M059J (cell line): ENCODE data around the gene NME1. TPM values are rescaled to one million over a fixed set of nuclear protein-coding genes. Genes with fewer than 3 reads are reported as not detected.
"Not testable (repeated sequence)": the region's sequence is repeated elsewhere in the genome, so short reads cannot be mapped to it uniquely, and the experiment has no call there.

Experiments
- DNase-seq: peaks from one replicate; pipeline ENCODE4 v3.0.0-alpha.2; 2012; ENCODE audit warnings: low read depth
- total RNA-seq: library from RNA; depleted of rRNA; stranded (reverse); fragments of >200 nt; shearing (Covaris generic); gene quantifications from 2 replicates; pipeline ENCODE4 v1.2.3, GENCODE V29; 2014; rRNA removed

NME1 gene
- total RNA-seq, result 171 and 178 TPM in 2 replicates

- DNase-seq, result peak; percentile 99
These were observed at the start of gene NME1 for GRCh38 chr17:51153210-51154072. Gene NME1 (plus strand): TSS chr17:51153559. CDS start chr17:51155655, 2,096 bp downstream.

GRCh38 chr17:51107778-51108177, 45.6 kb upstream of the NME1 start:
- DNase-seq, result no peak

- DNase-seq, result peak; percentile 16
These were observed 40.8 kb upstream of the NME1 start for GRCh38 chr17:51112303-51113222.

- DNase-seq, result no peak
These were observed 38.2 kb upstream of the NME1 start for GRCh38 chr17:51115179-51115578.

- DNase-seq, result no peak
These were observed 34.8 kb upstream of the NME1 start for GRCh38 chr17:51118330-51119195.

- DNase-seq, result peak; percentile 66
These were observed 33.7 kb upstream of the NME1 start for GRCh38 chr17:51119415-51120356.

GRCh38 chr17:51120357-51120738, 33.0 kb upstream of the NME1 start:
- peak; percentile 45 for DNase-seq

- peak; percentile 94 for DNase-seq
These were observed 32.4 kb upstream of the NME1 start, which contains the start of gene SPAG9 for GRCh38 chr17:51120739-51121619. Gene SPAG9 (minus strand): TSS chr17:51120868. CDS start chr17:51120656, 212 bp downstream.

GRCh38 chr17:51121620-51122472, 31.5 kb upstream of the NME1 start:
- peak; percentile 96 for DNase-seq

GRCh38 chr17:51122473-51123115, 30.8 kb upstream of the NME1 start:
- not testable (repeated sequence) for DNase-seq

- no peak for DNase-seq
These were observed 28.5 kb upstream of the NME1 start for GRCh38 chr17:51124640-51125503.

- DNase-seq, result peak; percentile 42
These were observed 25.3 kb upstream of the NME1 start for GRCh38 chr17:51128076-51128475.

GRCh38 chr17:51132964-51133319, 20.4 kb upstream of the NME1 start:
- peak; percentile 46 for DNase-seq

- DNase-seq, result no peak
These were observed 20.0 kb upstream of the NME1 start for GRCh38 chr17:51133365-51133764.

GRCh38 chr17:51135956-51136355, 17.4 kb upstream of the NME1 start:
- DNase-seq, result no peak

- DNase-seq, result no peak
These were observed 10.8 kb upstream of the NME1 start for GRCh38 chr17:51142597-51142996.
